MM.1S (cell line): ENCODE data around the gene TP73.

Source experiments
- CTCF ChIP-seq: fragments of 300-600 bp; sonication (generic); IDR thresholded peaks from 2 replicates; pipeline ENCODE4 v1.5.1; 2016; ENCODE audit warnings: antibody characterized with exemption, low read length, mixed read lengths
- EZH2 ChIP-seq: fragments of 300-600 bp; sonication (generic); optimal IDR thresholded peaks from 2 replicates; pipeline ENCODE3; 2017; ENCODE audit warnings: low read depth, mild to moderate bottlenecking, antibody characterized with exemption, low read length, mixed read lengths
- EZH2phosphoT487 ChIP-seq: fragments of 300-600 bp; sonication (generic); IDR thresholded peaks from 2 replicates; pipeline ENCODE4 v1.6.1; 2018; ENCODE audit warnings: antibody characterized with exemption, low read length

GRCh38 chr1:3672231-3672970 lies 20.1 kb downstream of the TP73 start:
- TF ChIP-seq CTCF: no peak
- TF ChIP-seq EZH2: no peak
- TF ChIP-seq EZH2phosphoT487: no peak
